T-helper 1 cell treated with Interleukin-12 subunit alpha and Interleukin-12 subunit beta and Interleukin-4 antibody, amounts not matched to agents 30 μg/mL and 1 μg/mL, for 36 hours (primary cell): ENCODE data around the gene MAGIX.

Experiments used
- H3K27ac Mint-ChIP-seq: one replicate; pipeline ENCODE4 v1.8.0; 2021; ENCODE audit warnings: mild to moderate bottlenecking, mixed read lengths
- H3K27me3 Mint-ChIP-seq: one replicate; pipeline ENCODE4 v1.8.0; 2021; ENCODE audit warnings: low read depth, mixed read lengths
- H3K36me3 Mint-ChIP-seq: one replicate; pipeline ENCODE4 v1.8.0; 2021; ENCODE audit warnings: low read depth, mixed read lengths
- H3K4me1 Mint-ChIP-seq: one replicate; pipeline ENCODE4 v1.8.0; 2021; ENCODE audit warnings: low read depth, mixed read lengths
- H3K4me3 Mint-ChIP-seq: one replicate; pipeline ENCODE4 v1.8.0; 2021; ENCODE audit warnings: mild to moderate bottlenecking, moderate library complexity, mixed read lengths
- H3K9me3 Mint-ChIP-seq: one replicate; pipeline ENCODE4 v1.8.0; 2021; ENCODE audit warnings: mixed read lengths

The MAGIX gene

GRCh38 chrX:49214996-49215526 is 52.5 kb downstream of the MAGIX start:
- Mint-ChIP-seq H3K4me1 (no peaks in the 10 kb centered on the region), H3K4me3 (no peak overlapping the region), H3K36me3 (no peaks in the 10 kb centered on the region), H3K27ac (no peak overlapping the region), H3K9me3 (no peaks in the 10 kb centered on the region), H3K27me3 (no peaks in the 10 kb centered on the region)
